Right lobe of liver (tissue), 4 donors: ENCODE measurements around the gene WSCD2.

Experiments used
- POLR2A ChIP-seq: fragments of 450-650 bp; IDR thresholded peaks from one replicate; pipeline ENCODE4 v1.6.1; 2017; ENCODE audit warnings: antibody characterized with exemption, mild to moderate bottlenecking
- TF ChIP-seq, protein P1 (sequence below), 4 donors: fragments of 200-600 bp in 3 of 4; fragments of 450-650 bp in 1 of 4; IDR thresholded peaks; one replicate each; pipeline versions ENCODE4 v1.5.1 to v1.8.0; 2016 to 2022; ENCODE audit warnings: antibody characterized with exemption in 4 of 4, mild to moderate bottlenecking in 2 of 4
- donor health status: DM: no; HTN: no; CAD: no.
- donor health status: DM: no; HTN: no; CAD: no.
- donor health status: DM: no; HTN: yes; CAD: no.

DNA sequence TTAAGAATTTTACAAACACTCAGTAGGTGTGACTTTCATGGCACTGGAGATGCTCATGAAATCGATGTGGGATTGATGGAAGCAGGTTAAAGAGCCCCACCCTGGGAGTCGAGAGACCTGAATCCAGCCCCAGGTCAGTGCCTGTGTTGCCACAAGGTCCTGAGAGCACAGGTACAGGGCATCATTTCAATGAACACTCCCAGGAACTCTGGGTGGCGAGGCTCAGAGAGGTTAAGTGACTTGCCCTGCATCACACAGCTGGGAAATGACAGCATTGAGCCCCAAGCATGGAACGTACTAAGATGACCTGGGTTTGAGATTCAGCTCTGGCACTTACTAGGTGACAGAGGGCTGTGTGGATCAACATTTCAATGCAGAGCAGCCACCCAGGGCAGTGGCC, 111.8 kb downstream of the WSCD2 start:
- TF ChIP-seq, protein P1, sequence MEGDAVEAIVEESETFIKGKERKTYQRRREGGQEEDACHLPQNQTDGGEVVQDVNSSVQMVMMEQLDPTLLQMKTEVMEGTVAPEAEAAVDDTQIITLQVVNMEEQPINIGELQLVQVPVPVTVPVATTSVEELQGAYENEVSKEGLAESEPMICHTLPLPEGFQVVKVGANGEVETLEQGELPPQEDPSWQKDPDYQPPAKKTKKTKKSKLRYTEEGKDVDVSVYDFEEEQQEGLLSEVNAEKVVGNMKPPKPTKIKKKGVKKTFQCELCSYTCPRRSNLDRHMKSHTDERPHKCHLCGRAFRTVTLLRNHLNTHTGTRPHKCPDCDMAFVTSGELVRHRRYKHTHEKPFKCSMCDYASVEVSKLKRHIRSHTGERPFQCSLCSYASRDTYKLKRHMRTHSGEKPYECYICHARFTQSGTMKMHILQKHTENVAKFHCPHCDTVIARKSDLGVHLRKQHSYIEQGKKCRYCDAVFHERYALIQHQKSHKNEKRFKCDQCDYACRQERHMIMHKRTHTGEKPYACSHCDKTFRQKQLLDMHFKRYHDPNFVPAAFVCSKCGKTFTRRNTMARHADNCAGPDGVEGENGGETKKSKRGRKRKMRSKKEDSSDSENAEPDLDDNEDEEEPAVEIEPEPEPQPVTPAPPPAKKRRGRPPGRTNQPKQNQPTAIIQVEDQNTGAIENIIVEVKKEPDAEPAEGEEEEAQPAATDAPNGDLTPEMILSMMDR (IDR thresholded peaks at IDR 0.05), result no peak
- no peak for TF ChIP-seq POLR2A
